Stimulated activated CD4-positive, alpha-beta T cell treated with anti-CD3 and anti-CD28 coated beads, Interleukin-2, amount 100 ng/mL, for 4 hours (primary cell): Measurements from ENCODE around the gene DZIP3.
"Not testable (repeated sequence)": the region's sequence is repeated elsewhere in the genome, so short reads cannot be mapped to it uniquely, and the experiment has no call there.

ENCODE experiments used
- DNase-seq: peaks from one replicate; pipeline ENCODE4 v3.0.0-alpha.2; 2020; ENCODE audit warnings: low read depth

DZIP3 gene

DNA sequence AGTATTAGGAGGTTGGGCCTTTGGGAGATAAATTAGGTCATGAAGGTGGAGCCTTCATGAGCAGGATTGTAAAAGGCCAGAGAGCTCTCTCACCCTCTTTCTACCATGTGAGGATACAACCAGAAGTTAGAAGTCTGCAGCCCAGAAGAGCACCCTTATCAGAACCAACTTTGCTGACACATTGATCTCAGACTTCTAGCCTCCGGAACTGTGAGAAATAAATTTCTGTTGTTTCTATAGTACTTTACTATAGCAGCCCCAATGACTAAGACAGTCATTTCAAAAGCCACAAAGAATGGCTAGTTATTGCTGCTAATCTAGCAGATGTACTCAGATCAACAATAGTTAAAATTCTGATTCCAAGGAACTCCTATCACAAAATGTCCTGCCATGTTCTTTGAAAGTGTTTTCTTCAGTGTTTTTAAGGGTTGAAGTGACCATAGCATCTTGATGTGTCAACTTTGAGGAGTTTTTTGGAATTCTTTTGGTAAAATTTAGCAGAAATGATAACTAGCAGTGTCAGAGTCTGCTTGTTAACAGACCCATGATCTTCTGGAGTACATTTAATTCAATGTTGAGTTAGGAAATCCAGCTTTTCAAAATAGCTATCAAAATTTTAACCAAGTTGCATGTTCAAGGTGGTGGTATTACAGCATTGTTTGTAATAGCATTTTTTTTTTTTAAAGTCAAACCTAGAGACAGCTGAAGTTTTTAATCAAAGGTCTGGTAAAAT, 10.3 kb downstream of the DZIP3 start:
- no peak for DNase-seq

DNA sequence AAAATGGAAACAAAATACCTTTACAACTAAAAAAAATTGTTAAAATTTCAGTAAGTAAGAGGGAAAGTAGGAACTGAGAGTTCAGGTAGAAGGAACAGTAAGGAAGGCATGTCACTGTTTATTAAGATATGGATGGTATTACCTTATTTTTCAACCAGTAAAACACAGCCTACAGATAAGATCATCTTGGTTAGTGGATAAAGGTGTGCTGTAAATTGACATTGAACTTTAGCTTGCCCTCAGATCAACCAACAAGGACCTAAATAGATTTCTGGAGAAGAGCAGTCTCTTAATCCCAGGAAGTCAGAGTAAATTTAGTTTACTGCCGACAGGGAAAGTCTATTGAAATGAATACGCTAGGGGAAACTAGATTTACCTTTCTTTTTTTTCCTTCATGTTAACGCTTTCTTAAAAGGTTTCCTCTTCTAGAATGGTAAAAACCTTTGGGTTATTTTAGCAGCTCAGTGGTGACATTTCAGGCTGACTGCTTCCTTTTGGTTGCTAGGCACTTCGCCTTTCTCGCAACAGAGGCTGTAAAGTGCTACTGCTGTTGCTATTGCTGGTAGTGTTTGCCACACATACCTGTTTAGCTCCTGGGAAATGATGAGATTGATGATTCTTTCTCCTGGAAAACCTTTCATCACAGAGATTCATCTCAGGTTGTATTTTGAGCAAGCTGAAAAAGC, 12.9 kb downstream of the DZIP3 start:
- no peak for DNase-seq

DNA sequence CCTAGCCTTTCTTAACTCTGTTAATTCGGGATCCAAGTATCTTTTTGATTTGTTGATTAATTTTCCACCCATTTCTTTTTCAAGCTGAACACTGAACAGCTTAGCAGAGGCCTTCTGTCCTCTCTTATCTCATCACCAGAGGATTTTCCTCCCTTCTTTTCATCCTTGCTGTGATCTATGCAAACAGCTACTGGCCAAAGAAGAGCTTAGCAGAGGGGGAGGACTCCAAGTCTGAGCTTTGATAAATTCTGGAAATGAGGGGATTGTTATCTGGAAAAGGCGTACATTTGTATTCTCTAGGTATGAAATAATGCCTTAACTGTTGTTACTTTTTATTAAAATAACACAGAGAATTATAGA, 13.4 kb downstream of the DZIP3 start:
- DNase-seq: no peak

DNA sequence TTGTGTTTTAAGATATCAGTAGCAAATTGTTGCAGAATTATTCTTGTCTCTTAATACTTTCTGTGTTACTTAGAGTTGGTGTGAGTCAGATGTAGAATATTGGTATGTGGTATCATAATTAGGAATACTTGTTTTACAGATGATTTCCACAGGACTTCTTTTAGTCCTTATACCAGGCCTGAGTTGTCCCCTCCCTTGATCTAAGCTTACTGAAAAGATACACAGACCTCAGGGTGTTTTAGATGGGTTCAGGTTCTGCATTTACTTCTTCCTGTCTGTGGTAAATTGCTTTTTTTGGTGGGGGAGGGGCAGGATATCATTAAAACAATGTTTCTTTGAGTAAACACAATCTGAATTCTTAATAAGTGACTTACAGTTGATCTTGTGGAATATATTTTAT, 14.2 kb downstream of the DZIP3 start:
- no peak for DNase-seq

DNA sequence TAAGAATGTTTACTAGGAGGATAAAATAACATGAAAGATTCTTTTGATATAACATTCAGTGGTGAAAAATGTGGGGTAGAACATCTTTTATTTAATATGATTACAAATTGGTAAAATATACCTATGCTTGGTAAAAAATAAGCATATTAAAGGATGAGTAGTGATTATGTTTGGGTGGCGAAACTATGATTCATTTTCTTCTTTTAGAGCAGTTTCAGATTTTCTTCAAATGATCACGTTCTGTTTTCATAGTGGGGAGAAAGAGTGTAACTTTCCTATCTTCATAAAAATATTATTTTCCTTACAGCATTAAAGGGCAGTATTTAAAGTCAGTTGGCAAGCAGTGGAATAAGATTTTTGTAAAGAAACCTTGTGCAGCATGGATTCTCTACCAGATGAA, 15.5 kb downstream of the DZIP3 start:
- DNase-seq: no peak

- DNase-seq: no peak
Measured at GRCh38 chr3:108605491-108605890, 16.0 kb downstream of the DZIP3 start.

DNA sequence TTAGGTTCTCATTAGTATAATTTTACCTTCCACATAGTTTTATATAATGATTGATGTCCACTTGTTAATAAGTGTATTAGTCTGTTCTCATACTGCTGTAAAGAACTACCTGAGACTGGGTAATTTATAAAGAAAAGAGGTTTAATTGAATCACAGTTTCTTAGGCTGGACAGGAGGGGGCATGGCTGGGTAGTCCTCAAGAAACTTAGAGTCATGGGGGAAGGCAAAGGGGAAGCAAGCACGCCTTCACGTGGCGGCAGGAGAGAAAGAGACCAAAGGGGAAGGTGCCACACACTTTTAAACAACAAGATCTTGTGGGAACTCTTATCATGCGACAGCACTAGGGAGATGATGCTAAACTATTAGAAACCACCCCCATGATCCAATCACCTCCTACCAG, 19.2 kb downstream of the DZIP3 start:
- no peak for DNase-seq

DNA sequence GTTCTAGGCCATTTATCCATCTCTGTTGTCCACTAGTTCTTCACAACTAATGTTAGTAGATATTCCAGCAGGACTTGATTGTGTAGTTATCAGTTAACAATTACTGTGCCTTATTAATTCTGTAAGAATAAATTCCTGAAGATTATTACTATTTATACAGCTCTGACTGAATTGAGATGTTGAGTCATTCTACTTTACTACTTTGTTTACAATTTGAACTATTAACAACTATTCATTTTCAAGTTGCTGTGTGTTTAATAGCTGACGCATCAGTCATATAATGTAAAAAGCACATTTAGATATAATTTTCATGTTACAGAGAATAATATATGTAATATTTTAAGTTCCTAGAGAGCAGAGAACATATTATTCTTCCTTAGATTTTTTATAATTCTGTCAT, 21.1 kb downstream of the DZIP3 start:
- no peak for DNase-seq

DNA sequence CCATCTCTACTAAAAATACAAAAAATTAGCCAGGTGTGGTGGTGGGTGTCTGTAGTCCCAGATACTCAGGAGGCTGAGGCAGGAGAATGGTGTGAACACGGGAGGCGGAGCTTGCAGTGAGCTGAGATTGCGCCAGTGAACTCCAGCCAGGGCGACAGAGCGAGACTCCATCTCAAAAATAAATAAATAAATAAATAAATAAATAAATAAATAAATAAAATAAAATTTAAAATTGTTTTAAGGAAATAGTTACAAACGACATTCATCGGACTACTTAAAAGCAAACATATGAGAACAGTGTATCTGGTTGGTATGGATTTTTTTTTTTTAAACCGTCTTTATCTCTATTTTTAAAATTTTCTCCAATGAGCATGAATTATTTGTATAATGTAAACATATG, 26.6 kb downstream of the DZIP3 start:
- not testable (repeated sequence) for DNase-seq

DNA sequence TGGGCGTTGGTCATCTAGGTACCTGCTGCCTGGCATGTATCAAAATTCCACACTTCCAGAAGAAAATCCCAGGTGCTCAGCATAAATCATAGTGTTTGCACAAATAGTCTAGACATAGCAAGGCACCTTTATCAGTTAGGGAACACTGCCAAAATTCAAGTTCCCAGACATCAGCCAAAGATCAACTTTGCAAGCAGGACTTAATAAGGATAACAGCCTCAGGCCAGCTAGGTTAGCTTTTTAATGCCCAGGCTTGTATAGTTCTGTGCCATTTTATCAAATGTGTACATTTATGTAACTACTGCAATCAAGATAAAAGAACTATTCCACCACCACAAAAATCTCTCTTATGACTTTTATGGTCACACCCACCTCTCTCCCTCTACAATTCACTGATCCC, 30.7 kb downstream of the DZIP3 start:
- DNase-seq: no peak

DNA sequence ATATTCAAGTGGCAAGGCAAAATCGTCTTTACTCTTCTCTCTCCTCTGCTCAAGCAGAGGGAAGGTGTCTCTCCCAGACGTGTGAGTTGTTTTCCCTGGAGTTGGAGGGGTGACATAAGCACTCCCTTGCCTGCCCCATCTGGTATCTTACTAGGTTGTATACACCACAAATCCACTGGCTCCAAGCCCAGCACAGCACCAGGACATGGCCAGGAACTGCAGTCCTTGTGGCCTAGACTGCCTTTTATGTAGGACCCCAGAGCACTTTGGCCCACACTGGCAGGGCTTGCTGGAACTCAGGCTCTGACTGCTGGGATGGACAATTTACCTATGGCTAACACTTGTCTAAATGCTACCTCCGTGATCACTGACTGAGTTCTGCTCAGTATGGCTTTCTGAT, 34.0 kb downstream of the DZIP3 start:
- no peak for DNase-seq

GRCh38 chr3:108629974-108630373, 40.5 kb downstream of the DZIP3 start:
- no peak for DNase-seq

DNA sequence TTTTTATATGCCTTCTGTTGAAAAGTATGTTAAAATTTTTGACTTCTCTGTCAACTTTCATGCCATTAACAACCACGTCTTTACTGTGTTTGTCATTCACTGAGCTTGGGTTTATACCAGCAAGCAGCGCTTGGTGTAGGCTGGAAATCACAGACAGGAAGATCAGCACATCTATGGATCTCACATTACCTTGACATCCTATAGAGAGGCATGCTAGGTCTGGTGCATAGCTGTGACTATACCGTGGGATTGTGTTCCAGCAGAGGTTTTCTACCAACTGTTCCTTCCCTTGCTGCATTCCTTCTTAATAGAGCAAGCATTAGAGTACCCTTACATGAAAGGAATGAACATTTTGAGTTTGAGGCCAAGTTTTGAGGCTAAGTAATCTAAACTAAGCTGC, 53.0 kb downstream of the DZIP3 start:
- DNase-seq: no peak

DNA sequence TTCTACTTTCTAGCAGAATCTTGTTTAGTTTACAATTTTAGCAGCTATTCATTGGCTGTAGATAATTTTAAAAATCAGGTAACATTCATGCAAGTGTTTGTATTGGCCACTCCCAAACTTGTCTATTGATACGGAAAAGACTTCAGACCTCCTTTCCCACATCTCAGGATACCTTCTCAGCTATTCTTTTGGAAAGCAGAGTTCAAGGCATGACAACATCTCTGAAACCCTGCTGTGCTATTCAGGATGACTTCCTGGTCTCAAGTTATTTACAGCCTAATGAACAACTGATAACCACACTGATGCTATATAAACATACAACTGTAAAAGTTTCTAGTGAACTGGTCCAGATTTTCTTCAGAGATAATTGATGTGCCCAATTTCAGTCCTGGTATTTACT, 55.8 kb downstream of the DZIP3 start:
- no peak for DNase-seq

DNA sequence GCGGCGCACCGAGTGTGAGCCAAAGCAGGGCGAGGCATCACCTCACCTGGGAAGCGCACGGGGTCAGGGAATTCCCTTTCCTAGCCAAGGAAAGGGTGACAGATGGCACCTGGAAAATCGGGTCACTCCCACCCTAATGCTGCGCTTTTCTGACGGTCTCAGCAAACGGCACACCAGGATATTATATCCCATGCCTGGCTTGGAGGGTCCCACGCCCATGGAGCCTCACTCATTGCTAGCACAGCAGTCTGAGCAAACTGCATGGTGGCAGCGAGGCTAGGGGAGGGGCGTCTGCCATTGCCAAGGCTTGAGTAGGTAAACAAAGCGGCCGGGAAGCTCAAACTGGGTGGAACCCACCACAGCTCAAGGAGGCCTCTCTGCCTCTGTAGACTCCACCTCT, 66.1 kb downstream of the DZIP3 start:
- not testable (repeated sequence) for DNase-seq

DNA sequence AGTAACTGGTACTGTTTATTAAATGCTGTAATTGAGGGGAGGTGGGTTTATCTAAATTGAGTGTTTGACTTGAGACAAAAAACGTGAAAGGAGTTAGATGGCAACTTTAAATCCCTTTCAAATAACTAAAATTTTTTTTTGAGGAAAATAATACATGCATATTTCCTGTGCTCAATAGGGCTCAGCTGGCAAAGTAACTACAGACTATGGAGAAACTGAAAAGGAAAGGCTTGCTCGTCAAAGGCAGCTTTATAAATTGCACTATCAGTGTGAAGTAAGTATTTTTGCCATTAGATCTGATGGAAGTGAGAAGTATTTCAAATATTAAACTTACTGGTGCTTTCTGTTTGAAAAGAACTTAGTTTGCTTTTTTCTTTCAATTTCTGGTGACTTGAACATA, 72.2 kb downstream of the DZIP3 start:
- DNase-seq: no peak

- DNase-seq: peak; percentile 30
Measured at GRCh38 chr3:108662142-108662738, 72.7 kb downstream of the DZIP3 start.

GRCh38 chr3:108664266-108664665, 74.7 kb downstream of the DZIP3 start:
- DNase-seq: no peak

- DNase-seq: no peak
Measured at GRCh38 chr3:108667312-108667711, 77.8 kb downstream of the DZIP3 start.

DNA sequence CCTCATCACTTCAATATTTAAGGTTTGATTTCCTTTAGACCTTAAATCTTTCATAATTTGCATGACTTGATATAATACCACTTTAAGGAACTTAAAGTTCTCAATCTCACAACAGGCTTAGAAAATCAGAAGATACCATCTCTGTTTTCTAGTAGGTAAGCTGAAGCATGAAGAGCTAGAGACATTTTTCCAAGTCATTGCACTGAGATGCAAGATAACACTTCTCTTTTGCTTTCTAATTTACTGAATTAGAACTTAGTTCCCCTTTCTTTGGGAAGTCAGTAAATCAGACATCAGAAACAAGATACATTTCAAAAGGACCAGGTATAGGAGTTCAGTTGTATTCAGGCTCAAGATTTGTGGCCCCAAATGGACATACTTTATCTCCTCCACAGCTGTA, 79.7 kb downstream of the DZIP3 start:
- DNase-seq: no peak

GRCh38 chr3:108672701-108673100, 83.2 kb downstream of the DZIP3 start:
- no peak for DNase-seq

- no peak for DNase-seq
Measured at GRCh38 chr3:108673988-108674661, 84.6 kb downstream of the DZIP3 start.

DNA sequence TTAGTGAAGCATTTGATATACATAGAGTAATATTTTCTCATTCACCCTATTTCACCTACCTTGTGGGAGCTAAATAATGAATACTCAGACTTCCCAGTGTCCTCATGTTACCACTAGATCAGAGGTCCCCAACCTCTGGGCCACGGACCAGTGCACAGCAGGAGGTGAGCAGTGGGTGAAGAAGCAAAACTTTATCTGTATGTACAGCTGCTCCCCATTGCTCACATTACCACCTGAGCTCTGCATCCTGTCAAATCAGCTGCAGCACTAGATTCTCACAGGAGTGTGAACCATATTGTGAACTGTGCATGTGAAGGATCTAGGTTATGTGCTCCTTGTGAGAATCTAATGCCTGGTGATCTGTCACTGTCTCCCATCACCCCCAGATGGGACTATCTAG, 88.3 kb downstream of the DZIP3 start:
- DNase-seq: no peak
